A549 (cell line): ENCODE data around the gene CACNA1C.

Experiments
- EHMT2 ChIP-seq: fragments of 200-600 bp; sonication (generic); IDR thresholded peaks from 2 replicates; pipeline ENCODE4 v1.6.1; 2016; ENCODE audit warnings: antibody characterized with exemption, low read depth, mild to moderate bottlenecking, moderate library complexity
- EP300 ChIP-seq, 2 experiments: fragments of >200 bp; sonication (Bioruptor Twin); formaldehyde crosslinking; IDR thresholded peaks; 2 replicates in 1 of 2; 3 replicates in 1 of 2; pipeline ENCODE4 v1.6.1; 2016 to 2017
- HDAC2 ChIP-seq: fragments of 200-600 bp; sonication (generic); IDR thresholded peaks from 2 replicates; pipeline ENCODE4 v1.6.1; 2016
- MAFK ChIP-seq: fragments of 450-650 bp; IDR thresholded peaks from 2 replicates; pipeline ENCODE4 v1.6.1; 2014; ENCODE audit not compliant: partially characterized antibody
- NR3C1 ChIP-seq: fragments of >200 bp; sonication (Bioruptor Twin); formaldehyde crosslinking; IDR thresholded peaks from 3 replicates; pipeline ENCODE4 v1.6.1; 2017
- POLR2A ChIP-seq: IDR thresholded peaks from 2 replicates; pipeline ENCODE4 v1.6.1; 2012; ENCODE audit warnings: mild to moderate bottlenecking, low read length
- RAD21 ChIP-seq, 2 experiments: fragments of >200 bp in 1 of 2; sonication (Bioruptor Twin) in 1 of 2; formaldehyde crosslinking in 1 of 2; IDR thresholded peaks in 1 of 2; conservative IDR thresholded peaks in 1 of 2; 2 replicates in 1 of 2; 3 replicates in 1 of 2; pipeline ENCODE4 v1.6.1; 2012 to 2018; ENCODE audit warnings: inconsistent platforms in 1 of 2
- SMC3 ChIP-seq: fragments of >200 bp; sonication (Bioruptor Twin); formaldehyde crosslinking; IDR thresholded peaks from 3 replicates; pipeline ENCODE4 v1.6.1; 2018; ENCODE audit warnings: inconsistent platforms
- TF ChIP-seq, protein P1 (sequence below): fragments of >200 bp; sonication (Bioruptor Twin); formaldehyde crosslinking; IDR thresholded peaks from 3 replicates; pipeline ENCODE4 v1.5.1; 2016
- TF ChIP-seq, protein P2 (sequence below): fragments of 200-600 bp; sonication (generic); IDR thresholded peaks from 2 replicates; pipeline ENCODE4 v1.6.1; 2016; ENCODE audit warnings: antibody characterized with exemption, mild to moderate bottlenecking, moderate library complexity

DNA sequence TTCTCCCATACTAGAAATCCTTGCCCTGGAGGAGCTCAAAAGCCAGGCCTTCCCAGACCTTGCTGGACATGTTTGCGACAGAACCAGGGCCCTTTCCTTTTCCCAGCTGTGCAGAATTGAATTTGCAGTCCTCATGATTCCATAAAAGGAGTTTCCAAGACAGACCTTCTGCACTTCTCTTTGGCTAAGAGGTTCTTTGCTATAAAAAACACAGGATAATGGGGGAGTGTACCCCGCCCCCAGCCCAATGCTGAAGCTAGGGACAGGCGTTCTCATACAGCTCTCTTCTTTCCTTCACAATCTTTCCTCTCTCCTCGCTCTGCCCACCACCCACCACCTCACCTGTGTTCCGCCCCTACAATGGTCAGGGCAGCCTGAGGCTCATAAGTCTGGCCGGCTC lies 569.7 kb downstream of the CACNA1C start:
- no peak for TF ChIP-seq EHMT2
- no peak for TF ChIP-seq SMC3
- TF ChIP-seq EP300 (IDR thresholded peaks at IDR 0.05), result no peak
- TF ChIP-seq, protein P1, sequence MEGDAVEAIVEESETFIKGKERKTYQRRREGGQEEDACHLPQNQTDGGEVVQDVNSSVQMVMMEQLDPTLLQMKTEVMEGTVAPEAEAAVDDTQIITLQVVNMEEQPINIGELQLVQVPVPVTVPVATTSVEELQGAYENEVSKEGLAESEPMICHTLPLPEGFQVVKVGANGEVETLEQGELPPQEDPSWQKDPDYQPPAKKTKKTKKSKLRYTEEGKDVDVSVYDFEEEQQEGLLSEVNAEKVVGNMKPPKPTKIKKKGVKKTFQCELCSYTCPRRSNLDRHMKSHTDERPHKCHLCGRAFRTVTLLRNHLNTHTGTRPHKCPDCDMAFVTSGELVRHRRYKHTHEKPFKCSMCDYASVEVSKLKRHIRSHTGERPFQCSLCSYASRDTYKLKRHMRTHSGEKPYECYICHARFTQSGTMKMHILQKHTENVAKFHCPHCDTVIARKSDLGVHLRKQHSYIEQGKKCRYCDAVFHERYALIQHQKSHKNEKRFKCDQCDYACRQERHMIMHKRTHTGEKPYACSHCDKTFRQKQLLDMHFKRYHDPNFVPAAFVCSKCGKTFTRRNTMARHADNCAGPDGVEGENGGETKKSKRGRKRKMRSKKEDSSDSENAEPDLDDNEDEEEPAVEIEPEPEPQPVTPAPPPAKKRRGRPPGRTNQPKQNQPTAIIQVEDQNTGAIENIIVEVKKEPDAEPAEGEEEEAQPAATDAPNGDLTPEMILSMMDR, result no peak
- no peak for TF ChIP-seq POLR2A
- TF ChIP-seq, protein P2, sequence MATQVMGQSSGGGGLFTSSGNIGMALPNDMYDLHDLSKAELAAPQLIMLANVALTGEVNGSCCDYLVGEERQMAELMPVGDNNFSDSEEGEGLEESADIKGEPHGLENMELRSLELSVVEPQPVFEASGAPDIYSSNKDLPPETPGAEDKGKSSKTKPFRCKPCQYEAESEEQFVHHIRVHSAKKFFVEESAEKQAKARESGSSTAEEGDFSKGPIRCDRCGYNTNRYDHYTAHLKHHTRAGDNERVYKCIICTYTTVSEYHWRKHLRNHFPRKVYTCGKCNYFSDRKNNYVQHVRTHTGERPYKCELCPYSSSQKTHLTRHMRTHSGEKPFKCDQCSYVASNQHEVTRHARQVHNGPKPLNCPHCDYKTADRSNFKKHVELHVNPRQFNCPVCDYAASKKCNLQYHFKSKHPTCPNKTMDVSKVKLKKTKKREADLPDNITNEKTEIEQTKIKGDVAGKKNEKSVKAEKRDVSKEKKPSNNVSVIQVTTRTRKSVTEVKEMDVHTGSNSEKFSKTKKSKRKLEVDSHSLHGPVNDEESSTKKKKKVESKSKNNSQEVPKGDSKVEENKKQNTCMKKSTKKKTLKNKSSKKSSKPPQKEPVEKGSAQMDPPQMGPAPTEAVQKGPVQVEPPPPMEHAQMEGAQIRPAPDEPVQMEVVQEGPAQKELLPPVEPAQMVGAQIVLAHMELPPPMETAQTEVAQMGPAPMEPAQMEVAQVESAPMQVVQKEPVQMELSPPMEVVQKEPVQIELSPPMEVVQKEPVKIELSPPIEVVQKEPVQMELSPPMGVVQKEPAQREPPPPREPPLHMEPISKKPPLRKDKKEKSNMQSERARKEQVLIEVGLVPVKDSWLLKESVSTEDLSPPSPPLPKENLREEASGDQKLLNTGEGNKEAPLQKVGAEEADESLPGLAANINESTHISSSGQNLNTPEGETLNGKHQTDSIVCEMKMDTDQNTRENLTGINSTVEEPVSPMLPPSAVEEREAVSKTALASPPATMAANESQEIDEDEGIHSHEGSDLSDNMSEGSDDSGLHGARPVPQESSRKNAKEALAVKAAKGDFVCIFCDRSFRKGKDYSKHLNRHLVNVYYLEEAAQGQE, result no peak
- no peak for TF ChIP-seq MAFK
- TF ChIP-seq NR3C1, result no peak
- no peak for TF ChIP-seq RAD21 (conservative IDR thresholded peaks at IDR 0.05 in 1 of 2, IDR thresholded peaks at IDR 0.05 in 1 of 2)
- no peak for TF ChIP-seq HDAC2
